Left hindlimb (tissue), 1 donor: ENCODE data around the gene SPECC1L.

Experiments
- DNase-seq: peaks from one replicate; pipeline ENCODE4 v3.0.0-alpha.2; 2018

SPECC1L gene

GRCh38 chr22:24431309-24432034, 160.8 kb downstream of the SPECC1L start:
- DNase-seq, result peak; percentile 24

GRCh38 chr22:24432059-24432853, 161.6 kb downstream of the SPECC1L start:
- peak; percentile 73 for DNase-seq

- DNase-seq, result no peak
These were observed 162.6 kb downstream of the SPECC1L start for GRCh38 chr22:24433001-24433827.

GRCh38 chr22:24433828-24434470, 163.3 kb downstream of the SPECC1L start:
- DNase-seq, result peak; percentile 74

GRCh38 chr22:24434471-24435322, 164.1 kb downstream of the SPECC1L start:
- peak; percentile 84 for DNase-seq

- DNase-seq, result no peak
These were observed 164.7 kb downstream of the SPECC1L start for GRCh38 chr22:24435323-24435645.

- peak; percentile 49 for DNase-seq
These were observed 165.3 kb downstream of the SPECC1L start for GRCh38 chr22:24435861-24436371.

- no peak for DNase-seq
These were observed 165.9 kb downstream of the SPECC1L start for GRCh38 chr22:24436553-24436952.

GRCh38 chr22:24437091-24437490, 166.5 kb downstream of the SPECC1L start:
- no peak for DNase-seq

- no peak for DNase-seq
These were observed 167.2 kb downstream of the SPECC1L start for GRCh38 chr22:24437741-24438328.

GRCh38 chr22:24440270-24440717, 169.7 kb downstream of the SPECC1L start:
- no peak for DNase-seq

GRCh38 chr22:24440718-24441405, 170.2 kb downstream of the SPECC1L start:
- DNase-seq, result no peak

- no peak for DNase-seq
These were observed 171.0 kb downstream of the SPECC1L start for GRCh38 chr22:24441406-24442351.

GRCh38 chr22:24442352-24442744, 171.7 kb downstream of the SPECC1L start:
- DNase-seq, result no peak

GRCh38 chr22:24443668-24444067, 173.0 kb downstream of the SPECC1L start:
- DNase-seq, result no peak

- DNase-seq, result no peak
These were observed 173.6 kb downstream of the SPECC1L start for GRCh38 chr22:24444251-24444650.

- DNase-seq, result no peak
These were observed 174.3 kb downstream of the SPECC1L start for GRCh38 chr22:24444729-24445466.

GRCh38 chr22:24445481-24446259, 175.0 kb downstream of the SPECC1L start:
- no peak for DNase-seq
